Keratinocyte (primary cell): ENCODE data around the gene SEC14L3. TPM values are rescaled to one million over a fixed set of nuclear protein-coding genes. Genes with fewer than 3 reads are reported as not detected.

Source experiments
- DNase-seq: peaks from one replicate; pipeline ENCODE4 v3.0.0-alpha.2; 2011; ENCODE audit warnings: low read depth, missing footprints, low spot score
- FAIRE-seq: peaks from 2 replicates; lab custom pipeline; 2011; peaks lifted over from hg19 to GRCh38; lab: Jason Lieb, UNC
- H2AFZ ChIP-seq: 2 replicates; pipeline ENCODE4 v1.6.0; 2012; ENCODE audit warnings: low read length, control low read depth, inconsistent platforms; ENCODE audit not compliant: control insufficient read depth
- H3K27ac ChIP-seq: 2 replicates; pipeline ENCODE4 v1.5.1; 2011; ENCODE audit warnings: low read length; ENCODE audit not compliant: control insufficient read depth, insufficient read depth
- H3K27me3 ChIP-seq: 3 replicates; pipeline ENCODE4 v1.6.0; 2011; ENCODE audit warnings: low read length; ENCODE audit not compliant: control insufficient read depth, insufficient read depth; ENCODE audit errors: extremely low read depth
- H3K36me3 ChIP-seq, 2 experiments: 2 replicates in 1 of 2; 3 replicates in 1 of 2; pipeline ENCODE4 v1.5.1; 2011; ENCODE audit warnings: low read length in 2 of 2, mild to moderate bottlenecking in 1 of 2; ENCODE audit not compliant: control insufficient read depth in 2 of 2, insufficient read depth in 2 of 2; ENCODE audit errors: extremely low read depth in 1 of 2
- H3K4me1 ChIP-seq: 3 replicates; pipeline ENCODE4 v1.5.1; 2011; ENCODE audit warnings: low read length; ENCODE audit not compliant: control insufficient read depth, insufficient read depth; ENCODE audit errors: extremely low read depth
- H3K4me2 ChIP-seq: 3 replicates; pipeline ENCODE4 v1.6.0; 2011; ENCODE audit warnings: low read depth, low read length; ENCODE audit not compliant: control insufficient read depth, insufficient read depth; ENCODE audit errors: extremely low read depth
- H3K4me3 ChIP-seq, 3 experiments: fragments of 200-600 bp in 1 of 3; sonication (generic) in 1 of 3; 2 replicates in 2 of 3; 3 replicates in 1 of 3; pipeline ENCODE4 v1.5.1; 2011 to 2016; ENCODE audit warnings: low read length in 3 of 3, mild to moderate bottlenecking in 3 of 3, control low read depth in 2 of 3, inconsistent platforms in 1 of 3, low read depth in 1 of 3, mixed read lengths in 1 of 3, mixed run types in 1 of 3, moderate library complexity in 1 of 3; ENCODE audit not compliant: control insufficient read depth in 2 of 3, insufficient read depth in 2 of 3; ENCODE audit errors: extremely low read depth in 1 of 3
- H3K79me2 ChIP-seq: 2 replicates; pipeline ENCODE4 v1.6.0; 2012; ENCODE audit warnings: low read length; ENCODE audit not compliant: control insufficient read depth, insufficient read depth
- H3K9ac ChIP-seq: 3 replicates; pipeline ENCODE4 v1.6.0; 2011; ENCODE audit warnings: low read length; ENCODE audit not compliant: control insufficient read depth, insufficient read depth; ENCODE audit errors: extremely low read depth
- H3K9me1 ChIP-seq: 3 replicates; pipeline ENCODE4 v1.6.0; 2011; ENCODE audit warnings: low read length; ENCODE audit not compliant: control insufficient read depth, insufficient read depth; ENCODE audit errors: extremely low read depth
- H3K9me3 ChIP-seq: 2 replicates; pipeline ENCODE4 v1.5.1; 2012; ENCODE audit warnings: low read depth, low read length; ENCODE audit not compliant: control insufficient read depth
- H4K20me1 ChIP-seq: 3 replicates; pipeline ENCODE4 v1.6.0; 2011; ENCODE audit warnings: low read length; ENCODE audit not compliant: control insufficient read depth, insufficient read depth; ENCODE audit errors: extremely low read depth
- EZH2 ChIP-seq: IDR thresholded peaks from one replicate; pipeline ENCODE4 v1.6.1; 2012; ENCODE audit warnings: inconsistent platforms, mild to moderate bottlenecking, low read length, moderate library complexity
- dilution Hi-C: fragments of 300-500 bp; cut with MboI; formaldehyde crosslinking; loops from one replicate; pipeline ENCODE4 v1.7.0; 2020; ENCODE audit warnings: low sequenced_read_pairs; ENCODE audit not compliant: extremely low pct_ligation_motif_present
- polyA plus RNA-seq, 5 experiments: library from polyadenylated mRNA; depleted of rRNA in 3 of 5; stranded (reverse) in 3 of 5; stranded (forward) in 1 of 5; unstranded in 1 of 5; fragments of >200 nt; gene quantifications; 1 replicate in 1 of 5; 2 replicates in 3 of 5; 3 replicates in 1 of 5; pipeline versions ENCODE4 v1.2.1 to v1.2.3, GENCODE V29; 2011 to 2012; ENCODE audit warnings: missing spikeins in 2 of 5, low read depth in 1 of 5, low replicate concordance in 1 of 5
- TF ChIP-seq, protein P1 (sequence below), 3 experiments: IDR thresholded peaks in 1 of 3; conservative IDR thresholded peaks in 1 of 3; optimal IDR thresholded peaks in 1 of 3; 2 replicates in 2 of 3; 3 replicates in 1 of 3; pipeline versions ENCODE3 to v1.5.1; 2011; ENCODE audit warnings: low read length in 3 of 3, mild to moderate bottlenecking in 3 of 3, moderate library complexity in 2 of 3, control low read depth in 1 of 3, inconsistent platforms in 1 of 3; ENCODE audit not compliant: insufficient read depth in 2 of 3; ENCODE audit errors: extremely low read depth in 1 of 3

SEC14L3 gene
- polyA plus RNA-seq, 1 donor (not counting 4 experiments of a cell fraction or from before 2014, with no cell fraction given), result not detected

DNA sequence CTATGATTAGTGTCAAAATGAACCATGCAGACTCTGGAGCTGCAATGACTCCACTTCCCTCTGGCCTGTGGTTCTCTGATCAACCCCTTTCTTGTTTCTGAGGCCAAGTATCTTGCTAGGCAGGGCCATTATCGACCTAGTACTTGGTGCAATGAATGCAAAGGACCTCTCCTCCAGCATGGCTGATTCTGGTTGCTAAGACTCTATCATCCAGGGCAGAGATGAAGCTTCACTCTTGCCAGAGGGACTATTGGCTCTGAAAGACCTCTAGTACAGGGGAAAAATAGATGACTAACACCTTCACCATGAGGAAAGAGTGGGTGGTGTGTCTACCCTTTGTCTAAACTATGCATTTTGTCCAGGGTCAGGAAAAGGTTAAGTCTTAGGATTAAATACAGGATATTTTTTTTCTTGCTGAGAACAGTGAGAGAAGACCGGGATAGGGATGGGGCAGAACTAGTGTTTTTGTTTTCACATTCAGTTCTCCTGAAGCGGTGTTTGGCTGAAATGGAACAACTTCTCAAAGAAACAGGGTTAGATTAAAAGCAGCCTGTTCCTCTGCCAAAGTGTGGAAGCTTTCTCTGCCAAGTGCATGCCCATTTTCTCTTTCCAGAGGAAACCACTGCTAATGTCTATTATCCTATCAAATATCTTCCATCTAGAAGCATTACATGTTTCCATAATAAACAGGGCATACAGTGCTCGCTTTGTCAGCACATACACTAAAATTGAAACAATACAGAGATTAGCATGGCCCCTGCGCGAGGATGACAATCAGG lies 51.3 kb downstream of the SEC14L3 start:
- Histone ChIP-seq H3K4me1 (peaks cover 67% of the 10 kb centered on the region), H3K9me1 (no peaks in the 10 kb centered on the region), H3K9me3 (no peaks in the 10 kb centered on the region), H3K4me2 (peak overlapping the region; percentile 62), H4K20me1 (no peaks in the 10 kb centered on the region), H3K27me3 (no peaks in the 10 kb centered on the region), H3K9ac (no peak overlapping the region), H3K79me2 (no peaks in the 10 kb centered on the region), H3K27ac (peak overlapping the region; percentile 56), H3K4me3 (no peak overlapping the region), H3K36me3 (peaks cover 25 to 43% of the 10 kb centered on the region in 2 experiments), H2AFZ (no peak overlapping the region)
- FAIRE-seq (peak; percentile 73), DNase-seq (no peak)
- dilution Hi-C loops, result no loop called here
- TF ChIP-seq EZH2, result no peak
- TF ChIP-seq, protein P1, sequence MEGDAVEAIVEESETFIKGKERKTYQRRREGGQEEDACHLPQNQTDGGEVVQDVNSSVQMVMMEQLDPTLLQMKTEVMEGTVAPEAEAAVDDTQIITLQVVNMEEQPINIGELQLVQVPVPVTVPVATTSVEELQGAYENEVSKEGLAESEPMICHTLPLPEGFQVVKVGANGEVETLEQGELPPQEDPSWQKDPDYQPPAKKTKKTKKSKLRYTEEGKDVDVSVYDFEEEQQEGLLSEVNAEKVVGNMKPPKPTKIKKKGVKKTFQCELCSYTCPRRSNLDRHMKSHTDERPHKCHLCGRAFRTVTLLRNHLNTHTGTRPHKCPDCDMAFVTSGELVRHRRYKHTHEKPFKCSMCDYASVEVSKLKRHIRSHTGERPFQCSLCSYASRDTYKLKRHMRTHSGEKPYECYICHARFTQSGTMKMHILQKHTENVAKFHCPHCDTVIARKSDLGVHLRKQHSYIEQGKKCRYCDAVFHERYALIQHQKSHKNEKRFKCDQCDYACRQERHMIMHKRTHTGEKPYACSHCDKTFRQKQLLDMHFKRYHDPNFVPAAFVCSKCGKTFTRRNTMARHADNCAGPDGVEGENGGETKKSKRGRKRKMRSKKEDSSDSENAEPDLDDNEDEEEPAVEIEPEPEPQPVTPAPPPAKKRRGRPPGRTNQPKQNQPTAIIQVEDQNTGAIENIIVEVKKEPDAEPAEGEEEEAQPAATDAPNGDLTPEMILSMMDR (optimal IDR thresholded peaks at IDR 0.05 in 1 of 3, IDR thresholded peaks at IDR 0.05 in 1 of 3, conservative IDR thresholded peaks at IDR 0.05 in 1 of 3; ENCODE audit: extremely low read depth in 1 of 3, insufficient read depth in 2 of 3, low read length in 3 of 3), result no peak

DNA sequence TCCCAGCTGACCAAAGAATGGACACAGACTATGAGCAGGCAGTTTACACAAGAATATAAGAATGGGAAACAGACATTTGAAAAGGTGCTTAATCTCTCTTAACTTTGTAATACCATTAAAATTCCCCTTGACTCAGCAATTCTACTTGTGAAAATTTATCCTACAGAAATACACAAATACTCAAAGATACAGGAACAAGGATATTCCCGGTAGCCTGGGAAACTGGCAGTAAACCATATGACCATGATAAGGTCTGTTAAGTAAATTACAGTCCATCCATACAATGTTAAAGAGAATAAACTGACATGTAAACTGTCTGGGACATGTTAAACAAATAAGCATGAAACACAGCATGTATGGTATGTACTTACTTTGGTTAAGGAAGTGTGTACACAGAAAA lies 55.0 kb downstream of the SEC14L3 start:
- H3K4me1 ChIP-seq, result peaks cover 48% of the 10 kb centered on the region

More for the DNA sequence above, 55.0 kb downstream of the SEC14L3 start:
- dilution Hi-C loops, result no loop called here
- peaks cover 37 to 63% of the 10 kb centered on the region in 2 experiments for H3K36me3 ChIP-seq
- no peak overlapping the region for H3K9ac ChIP-seq
- no peak for DNase-seq
- H4K20me1 ChIP-seq, result no peaks in the 10 kb centered on the region
- FAIRE-seq, result no peak
- H2AFZ ChIP-seq, result no peak overlapping the region
- TF ChIP-seq, protein P1 (optimal IDR thresholded peaks at IDR 0.05 in 1 of 3, IDR thresholded peaks at IDR 0.05 in 1 of 3, conservative IDR thresholded peaks at IDR 0.05 in 1 of 3; ENCODE audit: extremely low read depth in 1 of 3, insufficient read depth in 2 of 3, low read length in 3 of 3), result no peak
- no peak for TF ChIP-seq EZH2
- no peaks in the 10 kb centered on the region for H3K9me3 ChIP-seq
- no peaks in the 10 kb centered on the region for H3K9me1 ChIP-seq
- H3K4me2 ChIP-seq, result no peak overlapping the region
- no peak overlapping the region for H3K4me3 ChIP-seq
- no peaks in the 10 kb centered on the region for H3K27me3 ChIP-seq
- peaks cover 3% of the 10 kb centered on the region for H3K79me2 ChIP-seq
- peak overlapping the region; percentile 6 for H3K27ac ChIP-seq
